Neural cell (in vitro differentiated cells): ENCODE results near the gene GMPR2. TPM values are rescaled to one million over a fixed set of nuclear protein-coding genes. Genes with fewer than 3 reads are reported as not detected.

Source experiments
- H2AFZ ChIP-seq: fragments of 200-600, 300-800 bp; sonication (generic), shearing (Covaris generic); 2 replicates; pipeline ENCODE4 v1.6.0; 2014; ENCODE audit warnings: low read depth, mild to moderate bottlenecking, antibody characterized with exemption, low read length, moderate library complexity
- H3F3A ChIP-seq: fragments of 200-600 bp; shearing (Covaris generic); 2 replicates; pipeline ENCODE4 v1.6.1; 2016; ENCODE audit warnings: mild to moderate bottlenecking, moderate library complexity, mixed read lengths, antibody characterized with exemption, low read length; ENCODE audit not compliant: insufficient read depth, poor library complexity, severe bottlenecking
- H3K27ac ChIP-seq: fragments of 200-600, 300-800 bp; sonication (generic), shearing (Covaris generic); 2 replicates; pipeline ENCODE4 v1.5.1; 2014; ENCODE audit warnings: mild to moderate bottlenecking, low read length, moderate library complexity
- H3K27me3 ChIP-seq: fragments of 300-800, 200-600 bp; sonication (generic), shearing (Covaris generic); 2 replicates; pipeline ENCODE4 v1.6.0; 2014; ENCODE audit warnings: mild to moderate bottlenecking, low read depth, low read length, moderate library complexity; ENCODE audit not compliant: insufficient read depth
- H3K36me3 ChIP-seq: fragments of 300-800, 200-600 bp; sonication (generic), shearing (Covaris generic); 2 replicates; pipeline ENCODE4 v1.5.1; 2014; ENCODE audit warnings: mild to moderate bottlenecking, antibody characterized with exemption, low read length, moderate library complexity; ENCODE audit not compliant: insufficient read depth
- H3K4me2 ChIP-seq: fragments of 300-800, 200-600 bp; sonication (generic), shearing (Covaris generic); 2 replicates; pipeline ENCODE4 v1.6.0; 2014; ENCODE audit warnings: mild to moderate bottlenecking, low read length
- H3K4me3 ChIP-seq: fragments of 300-800, 200-600 bp; sonication (generic), shearing (Covaris generic); 2 replicates; pipeline ENCODE4 v1.5.1; 2014; ENCODE audit warnings: mild to moderate bottlenecking, low read length, moderate library complexity
- H3K79me2 ChIP-seq: fragments of 200-600 bp; shearing (Covaris generic); replicated peaks from 2 replicates; pipeline ENCODE4 v1.6.0; 2014; ENCODE audit warnings: mild to moderate bottlenecking, low read length, moderate library complexity; ENCODE audit not compliant: insufficient read depth
- H3K9ac ChIP-seq: fragments of 300-800, 200-600 bp; sonication (generic), shearing (Covaris generic); 2 replicates; pipeline ENCODE4 v1.6.1; 2016; ENCODE audit warnings: mild to moderate bottlenecking, low read length, mixed read lengths
- H3K9me2 ChIP-seq: fragments of 200-600 bp; shearing (Covaris generic); 2 replicates; pipeline ENCODE4 v1.6.1; 2016; ENCODE audit warnings: mild to moderate bottlenecking, low read length, mixed read lengths; ENCODE audit not compliant: insufficient read depth
- H3K9me3 ChIP-seq: fragments of 200-600, 300-800 bp; sonication (generic), shearing (Covaris generic); 2 replicates; pipeline ENCODE4 v1.6.1; 2016; ENCODE audit warnings: mild to moderate bottlenecking, mixed run types, low read length, moderate library complexity, mixed read lengths
- H4K20me1 ChIP-seq: fragments of 200-600 bp; shearing (Covaris generic); 2 replicates; pipeline ENCODE4 v1.6.1; 2016; ENCODE audit warnings: mild to moderate bottlenecking, mixed run types; ENCODE audit not compliant: insufficient read depth
- EP300 ChIP-seq: fragments of 450-650 bp; conservative IDR thresholded peaks from 2 replicates; pipeline ENCODE4 v1.6.1; 2014; ENCODE audit warnings: antibody characterized with exemption, mild to moderate bottlenecking, moderate library complexity; ENCODE audit not compliant: poor library complexity, severe bottlenecking
- EZH2 ChIP-seq: fragments of 200-600, 300-800 bp; shearing (Covaris generic), sonication (generic); IDR thresholded peaks from 2 replicates; pipeline ENCODE4 v1.6.1; 2014; ENCODE audit warnings: antibody characterized with exemption, low read length, borderline replicate concordance, mild to moderate bottlenecking; ENCODE audit not compliant: insufficient read depth, poor library complexity, severe bottlenecking
- MXI1 ChIP-seq: fragments of 450-650 bp; conservative IDR thresholded peaks from 2 replicates; pipeline ENCODE4 v1.6.1; 2014; ENCODE audit warnings: antibody characterized with exemption, mild to moderate bottlenecking; ENCODE audit not compliant: poor library complexity, severe bottlenecking
- POLR2AphosphoS5 ChIP-seq: IDR thresholded peaks from 2 replicates; pipeline ENCODE4 v1.6.1; 2012
- RAD21 ChIP-seq: fragments of 450-650 bp; conservative IDR thresholded peaks from 2 replicates; pipeline ENCODE4 v1.6.1; 2014; ENCODE audit warnings: antibody characterized with exemption, mild to moderate bottlenecking, moderate library complexity
- SMC3 ChIP-seq: fragments of 450-650 bp; conservative IDR thresholded peaks from 2 replicates; pipeline ENCODE4 v1.6.1; 2014; ENCODE audit warnings: antibody characterized with exemption, mild to moderate bottlenecking, moderate library complexity; ENCODE audit not compliant: poor library complexity
- TAF1 ChIP-seq: IDR thresholded peaks from 2 replicates; pipeline ENCODE4 v1.6.1; 2012; ENCODE audit warnings: low read depth
- polyA plus RNA-seq: library from polyadenylated mRNA; depleted of rRNA; stranded (reverse); fragments of >200 nt; gene quantifications from 2 replicates; pipeline ENCODE4 v1.2.3, GENCODE V29; 2014
- TF ChIP-seq, protein P1 (sequence below): IDR thresholded peaks from 2 replicates; pipeline ENCODE4 v1.6.1; 2012; ENCODE audit warnings: borderline replicate concordance
- TF ChIP-seq, protein P2 (sequence below): fragments of 450-650 bp; IDR thresholded peaks from 2 replicates; pipeline ENCODE4 v1.5.1; 2014; ENCODE audit warnings: antibody characterized with exemption, mild to moderate bottlenecking, moderate library complexity; ENCODE audit not compliant: poor library complexity, severe bottlenecking

The GMPR2 gene
- polyA plus RNA-seq, 1 donor from 2014 or later: 132 TPM

DNA sequence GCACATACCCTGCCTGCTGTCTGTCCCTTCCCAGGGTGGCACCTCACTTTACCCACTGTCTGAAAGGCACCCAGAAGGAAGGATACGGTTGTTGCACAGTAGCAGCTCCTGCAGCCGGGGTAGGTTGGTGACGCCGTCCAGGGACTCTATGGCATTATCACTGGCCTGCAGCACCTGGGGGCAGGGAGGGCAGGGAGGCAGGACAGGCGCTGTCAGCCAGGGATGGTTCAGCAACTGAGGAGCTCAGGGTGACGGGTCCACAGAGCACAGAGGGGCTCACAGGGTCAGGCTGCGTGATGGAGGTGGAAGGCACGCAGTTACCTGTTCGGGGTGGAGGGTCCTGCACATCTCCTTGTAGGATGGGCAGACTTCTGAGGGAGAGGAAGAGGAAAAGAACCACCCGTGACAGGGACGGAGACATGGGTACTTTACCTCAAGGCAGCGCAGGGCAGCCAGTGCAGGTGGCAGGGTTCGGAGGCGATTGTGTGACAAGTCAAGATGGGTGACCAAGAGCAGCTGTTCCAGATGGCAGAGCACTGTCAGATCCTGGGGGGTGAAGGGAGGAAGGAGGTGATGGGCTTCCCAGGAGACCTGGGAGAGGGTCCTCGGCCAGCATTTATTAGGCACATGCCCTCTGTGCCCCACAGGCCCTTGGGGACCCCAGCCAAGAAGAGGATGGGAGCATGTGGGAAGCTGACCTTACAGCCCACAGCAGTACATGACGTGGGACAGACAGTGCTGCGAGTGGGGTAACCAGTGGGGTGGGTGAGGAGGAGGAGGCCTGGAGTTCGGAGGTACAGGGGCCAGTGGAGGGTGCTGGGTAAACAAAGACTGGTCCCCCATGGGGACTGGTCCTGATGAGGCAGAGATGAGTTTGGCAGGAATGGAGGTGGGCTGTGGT lies 33.9 kb downstream of the GMPR2 start:
- no peak overlapping the region for H2AFZ ChIP-seq
- H3F3A ChIP-seq: no peaks in the 10 kb centered on the region
- no peak overlapping the region for H3K27ac ChIP-seq
- no peaks in the 10 kb centered on the region for H3K27me3 ChIP-seq
- H3K9ac ChIP-seq: no peak overlapping the region
- H3K79me2 ChIP-seq: no peaks in the 10 kb centered on the region
- H4K20me1 ChIP-seq: no peaks in the 10 kb centered on the region
- H3K9me3 ChIP-seq: no peaks in the 10 kb centered on the region
- no peak overlapping the region for H3K4me2 ChIP-seq
- H3K36me3 ChIP-seq: no peaks in the 10 kb centered on the region
- no peaks in the 10 kb centered on the region for H3K9me2 ChIP-seq
- TF ChIP-seq MXI1 (no peak), SMC3 (no peak), EZH2 (no peak), RAD21 (no peak), POLR2AphosphoS5 (no peak), TAF1 (no peak), EP300 (no peak)
- TF ChIP-seq, protein P1, sequence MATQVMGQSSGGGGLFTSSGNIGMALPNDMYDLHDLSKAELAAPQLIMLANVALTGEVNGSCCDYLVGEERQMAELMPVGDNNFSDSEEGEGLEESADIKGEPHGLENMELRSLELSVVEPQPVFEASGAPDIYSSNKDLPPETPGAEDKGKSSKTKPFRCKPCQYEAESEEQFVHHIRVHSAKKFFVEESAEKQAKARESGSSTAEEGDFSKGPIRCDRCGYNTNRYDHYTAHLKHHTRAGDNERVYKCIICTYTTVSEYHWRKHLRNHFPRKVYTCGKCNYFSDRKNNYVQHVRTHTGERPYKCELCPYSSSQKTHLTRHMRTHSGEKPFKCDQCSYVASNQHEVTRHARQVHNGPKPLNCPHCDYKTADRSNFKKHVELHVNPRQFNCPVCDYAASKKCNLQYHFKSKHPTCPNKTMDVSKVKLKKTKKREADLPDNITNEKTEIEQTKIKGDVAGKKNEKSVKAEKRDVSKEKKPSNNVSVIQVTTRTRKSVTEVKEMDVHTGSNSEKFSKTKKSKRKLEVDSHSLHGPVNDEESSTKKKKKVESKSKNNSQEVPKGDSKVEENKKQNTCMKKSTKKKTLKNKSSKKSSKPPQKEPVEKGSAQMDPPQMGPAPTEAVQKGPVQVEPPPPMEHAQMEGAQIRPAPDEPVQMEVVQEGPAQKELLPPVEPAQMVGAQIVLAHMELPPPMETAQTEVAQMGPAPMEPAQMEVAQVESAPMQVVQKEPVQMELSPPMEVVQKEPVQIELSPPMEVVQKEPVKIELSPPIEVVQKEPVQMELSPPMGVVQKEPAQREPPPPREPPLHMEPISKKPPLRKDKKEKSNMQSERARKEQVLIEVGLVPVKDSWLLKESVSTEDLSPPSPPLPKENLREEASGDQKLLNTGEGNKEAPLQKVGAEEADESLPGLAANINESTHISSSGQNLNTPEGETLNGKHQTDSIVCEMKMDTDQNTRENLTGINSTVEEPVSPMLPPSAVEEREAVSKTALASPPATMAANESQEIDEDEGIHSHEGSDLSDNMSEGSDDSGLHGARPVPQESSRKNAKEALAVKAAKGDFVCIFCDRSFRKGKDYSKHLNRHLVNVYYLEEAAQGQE: no peak
- TF ChIP-seq, protein P2, sequence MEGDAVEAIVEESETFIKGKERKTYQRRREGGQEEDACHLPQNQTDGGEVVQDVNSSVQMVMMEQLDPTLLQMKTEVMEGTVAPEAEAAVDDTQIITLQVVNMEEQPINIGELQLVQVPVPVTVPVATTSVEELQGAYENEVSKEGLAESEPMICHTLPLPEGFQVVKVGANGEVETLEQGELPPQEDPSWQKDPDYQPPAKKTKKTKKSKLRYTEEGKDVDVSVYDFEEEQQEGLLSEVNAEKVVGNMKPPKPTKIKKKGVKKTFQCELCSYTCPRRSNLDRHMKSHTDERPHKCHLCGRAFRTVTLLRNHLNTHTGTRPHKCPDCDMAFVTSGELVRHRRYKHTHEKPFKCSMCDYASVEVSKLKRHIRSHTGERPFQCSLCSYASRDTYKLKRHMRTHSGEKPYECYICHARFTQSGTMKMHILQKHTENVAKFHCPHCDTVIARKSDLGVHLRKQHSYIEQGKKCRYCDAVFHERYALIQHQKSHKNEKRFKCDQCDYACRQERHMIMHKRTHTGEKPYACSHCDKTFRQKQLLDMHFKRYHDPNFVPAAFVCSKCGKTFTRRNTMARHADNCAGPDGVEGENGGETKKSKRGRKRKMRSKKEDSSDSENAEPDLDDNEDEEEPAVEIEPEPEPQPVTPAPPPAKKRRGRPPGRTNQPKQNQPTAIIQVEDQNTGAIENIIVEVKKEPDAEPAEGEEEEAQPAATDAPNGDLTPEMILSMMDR: no peak
- no peak overlapping the region for H3K4me3 ChIP-seq

DNA sequence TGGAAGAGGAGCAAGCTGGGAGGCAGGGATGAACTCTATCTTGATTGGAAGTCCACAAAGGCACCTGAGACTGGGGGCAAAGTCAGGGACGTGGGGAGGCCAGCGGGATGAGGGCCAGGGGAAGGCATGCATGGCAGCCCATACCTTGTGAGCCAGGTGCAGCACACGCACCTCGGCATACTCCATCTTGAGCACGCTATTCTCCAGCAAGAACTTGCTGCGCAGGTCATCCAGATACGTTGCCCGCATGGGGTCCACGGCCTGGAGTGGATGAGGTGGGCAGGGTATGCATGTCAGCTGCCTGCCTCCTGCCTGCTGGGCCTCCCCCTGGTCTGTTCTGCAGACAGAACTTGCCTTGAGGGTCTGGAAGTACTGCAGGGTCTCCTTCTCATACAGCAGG lies 34.8 kb downstream of the GMPR2 start:
- H4K20me1 ChIP-seq: no peaks in the 10 kb centered on the region
- H3K9ac ChIP-seq: no peak overlapping the region
- no peaks in the 10 kb centered on the region for H3K9me2 ChIP-seq
- H3K27me3 ChIP-seq: no peaks in the 10 kb centered on the region
- H3K27ac ChIP-seq: no peak overlapping the region
- TF ChIP-seq, protein P2: no peak
- TF ChIP-seq MXI1: no peak
- no peak for TF ChIP-seq POLR2AphosphoS5
- TF ChIP-seq RAD21: no peak
- no peak for TF ChIP-seq TAF1
- no peak for TF ChIP-seq SMC3
- TF ChIP-seq, protein P1: no peak
- no peak for TF ChIP-seq EZH2
- TF ChIP-seq EP300: no peak
- H3F3A ChIP-seq: no peaks in the 10 kb centered on the region
- H2AFZ ChIP-seq: no peak overlapping the region
- no peak overlapping the region for H3K4me3 ChIP-seq
- H3K36me3 ChIP-seq: no peaks in the 10 kb centered on the region
- no peak overlapping the region for H3K4me2 ChIP-seq
- no peaks in the 10 kb centered on the region for H3K9me3 ChIP-seq
- no peaks in the 10 kb centered on the region for H3K79me2 ChIP-seq
